H1 (cell line): ENCODE results near the gene AKIRIN2. TPM values are rescaled to one million over a fixed set of nuclear protein-coding genes. Genes with fewer than 3 reads are reported as not detected.

ENCODE experiments used
- EP300 ChIP-seq, 2 experiments: IDR thresholded peaks; 1 replicate in 1 of 2; 2 replicates in 1 of 2; pipeline ENCODE4 v1.6.1; 2011 to 2012; ENCODE audit warnings: low read depth in 2 of 2, low read length in 2 of 2, mild to moderate bottlenecking in 2 of 2, borderline replicate concordance in 1 of 2, inconsistent platforms in 1 of 2, moderate library complexity in 1 of 2
- EZH2 ChIP-seq: fragments of 200-600 bp; sonication (generic); IDR thresholded peaks from 2 replicates; pipeline ENCODE4 v1.7.1; 2012; ENCODE audit warnings: low read depth, mild to moderate bottlenecking, moderate library complexity, low read length, inconsistent platforms; ENCODE audit not compliant: severe bottlenecking
- KDM4A ChIP-seq: IDR thresholded peaks from one replicate; pipeline ENCODE4 v1.7.1; 2012; ENCODE audit warnings: low read depth, mild to moderate bottlenecking, moderate library complexity, low read length, inconsistent platforms; ENCODE audit not compliant: severe bottlenecking
- MAFK ChIP-seq: IDR thresholded peaks from 2 replicates; pipeline ENCODE4 v1.6.1; 2012; ENCODE audit warnings: low read depth, mild to moderate bottlenecking, improper control_type of control experiment, low read length
- PHF8 ChIP-seq: fragments of 200-600 bp; sonication (generic); conservative IDR thresholded peaks from 2 replicates; pipeline ENCODE4 v1.7.1; 2012; ENCODE audit warnings: low read depth, mild to moderate bottlenecking, inconsistent platforms, low read length, moderate library complexity
- SAP30 ChIP-seq: fragments of 300-600 bp; sonication (generic); IDR thresholded peaks from 2 replicates; pipeline ENCODE4 v1.7.1; 2012; ENCODE audit warnings: low read length, moderate library complexity, mild to moderate bottlenecking, inconsistent platforms; ENCODE audit not compliant: insufficient read depth, insufficient replicate concordance
- TCF12 ChIP-seq: IDR thresholded peaks from 2 replicates; pipeline ENCODE4 v1.6.1; 2011; ENCODE audit warnings: low read depth, mild to moderate bottlenecking, low read length
- polyA plus RNA-seq, 7 experiments: library from polyadenylated mRNA; depleted of rRNA in 3 of 7; stranded (reverse) in 5 of 7; unstranded in 2 of 7; fragments of >200 nt in 5 of 7; fragments of 200-250 nt in 2 of 7; gene quantifications; 1 replicate in 5 of 7; 2 replicates in 1 of 7; 4 replicates in 1 of 7; pipeline versions ENCODE4 v1.2.1 to v1.2.3, GENCODE V29; 2011 to 2013; ENCODE audit warnings: missing spikeins in 2 of 7, mixed read lengths in 2 of 7
- total RNA-seq: library from RNA; stranded (reverse); fragmentation: NEBNext Ultra II Directional; extraction: Animal tissue kit (Norgen Biotek cat#: 25700); gene quantifications from 2 replicates; pipeline ENCODE4 v1.2.1, GENCODE V29; 2021
- TF ChIP-seq, protein P1 (sequence below): IDR thresholded peaks from 2 replicates; pipeline ENCODE4 v1.6.1; 2012; ENCODE audit warnings: inconsistent platforms
- TF ChIP-seq, protein P2 (sequence below): IDR thresholded peaks from 2 replicates; pipeline ENCODE4 v1.6.1; 2011; ENCODE audit warnings: low read depth, mild to moderate bottlenecking, low read length; ENCODE audit not compliant: insufficient read depth

Gene AKIRIN2
- total and polyA plus RNA-seq, 2 of the 8 experiments (the other 6 are each of a cell fraction or from before 2014, with no cell fraction given), result 35.6 to 75.3 TPM

DNA sequence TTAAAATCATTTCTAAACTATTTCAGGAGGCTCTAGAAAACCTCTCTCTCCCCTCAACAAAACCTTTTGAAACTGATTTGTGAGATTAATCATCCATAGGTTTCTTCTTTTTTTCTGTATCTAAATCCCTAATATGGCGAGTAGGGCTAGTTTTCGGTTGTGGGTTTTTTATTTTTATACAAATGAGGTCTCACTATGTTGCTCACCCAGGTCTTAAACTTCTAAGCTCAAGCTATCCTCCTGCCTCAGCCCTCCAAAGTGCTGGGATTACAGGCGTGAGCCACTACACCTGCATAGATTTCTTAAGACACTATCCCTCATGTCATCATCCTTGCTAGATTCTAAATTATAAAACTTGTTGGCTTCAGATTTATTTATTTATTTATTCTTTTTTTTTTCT is 68.2 kb downstream of the AKIRIN2 start (continued):
- TF ChIP-seq, protein P1, sequence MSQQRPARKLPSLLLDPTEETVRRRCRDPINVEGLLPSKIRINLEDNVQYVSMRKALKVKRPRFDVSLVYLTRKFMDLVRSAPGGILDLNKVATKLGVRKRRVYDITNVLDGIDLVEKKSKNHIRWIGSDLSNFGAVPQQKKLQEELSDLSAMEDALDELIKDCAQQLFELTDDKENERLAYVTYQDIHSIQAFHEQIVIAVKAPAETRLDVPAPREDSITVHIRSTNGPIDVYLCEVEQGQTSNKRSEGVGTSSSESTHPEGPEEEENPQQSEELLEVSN, result no peak
- no peak for TF ChIP-seq SAP30
- no peak for TF ChIP-seq MAFK
- TF ChIP-seq TCF12, result no peak
- TF ChIP-seq EZH2, result no peak
- no peak for TF ChIP-seq KDM4A
- no peak for TF ChIP-seq PHF8
- TF ChIP-seq, protein P2, sequence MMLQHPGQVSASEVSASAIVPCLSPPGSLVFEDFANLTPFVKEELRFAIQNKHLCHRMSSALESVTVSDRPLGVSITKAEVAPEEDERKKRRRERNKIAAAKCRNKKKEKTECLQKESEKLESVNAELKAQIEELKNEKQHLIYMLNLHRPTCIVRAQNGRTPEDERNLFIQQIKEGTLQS, result no peak
- no peak for TF ChIP-seq EP300 (IDR thresholded peaks at IDR 0.05; ENCODE audit: borderline replicate concordance in 1 of 2, low read depth in 2 of 2, low read length in 2 of 2)
